Suprapubic skin (tissue), 3 donors: Measurements from ENCODE around the gene IL1RL2.

Experiments used
- CTCF ChIP-seq, 2 donors: fragments of 200-600 bp in 1 of 2; fragments of 450-650 bp in 1 of 2; sonication (generic) in 1 of 2; IDR thresholded peaks; one replicate each; pipeline ENCODE4 v1.5.1; 2016 to 2019; ENCODE audit warnings: antibody characterized with exemption in 2 of 2, mild to moderate bottlenecking in 1 of 2, moderate library complexity in 1 of 2
- POLR2A ChIP-seq, 2 donors: fragments of 450-650 bp; IDR thresholded peaks; one replicate each; pipeline ENCODE4 v1.6.1; 2017; ENCODE audit warnings: antibody characterized with exemption in 2 of 2, mild to moderate bottlenecking in 2 of 2, moderate library complexity in 2 of 2

GRCh38 chr2:102251042-102251848 lies 64.4 kb downstream of the IL1RL2 start:
- TF ChIP-seq CTCF (IDR thresholded peaks at IDR 0.05), result peak; percentile 26 to 73
- TF ChIP-seq POLR2A (IDR thresholded peaks at IDR 0.05), result no peak
